Testis (tissue), 5 donors: ENCODE results near the gene FXYD4. TPM values are rescaled to one million over a fixed set of nuclear protein-coding genes. Genes with fewer than 3 reads are reported as not detected.
A peak's percentile ranks its signal among the peaks of the same experiment; 100 is the strongest.

Source experiments
- DNase-seq: peaks from one replicate; pipeline ENCODE4 v3.0.0-alpha.2; 2019
- H3K27ac ChIP-seq, 2 donors: fragments of 200-600 bp; sonication (generic); one replicate each; pipeline ENCODE4 v1.5.1; 2019
- H3K27me3 ChIP-seq: fragments of 200-600 bp; sonication (generic); one replicate; pipeline ENCODE4 v1.5.1; 2019
- H3K36me3 ChIP-seq: fragments of 200-600 bp; sonication (generic); one replicate; pipeline ENCODE4 v1.5.1; 2017; ENCODE audit warnings: low read depth; ENCODE audit errors: missing control alignments
- H3K4me1 ChIP-seq: fragments of 200-600 bp; sonication (generic); one replicate; pipeline ENCODE4 v1.5.1; 2019
- H3K4me3 ChIP-seq, 2 donors: fragments of 200-600 bp; sonication (generic); one replicate each; pipeline ENCODE4 v1.5.1; 2017 to 2019
- H3K9me3 ChIP-seq: fragments of 200-600 bp; sonication (generic); one replicate; pipeline ENCODE4 v1.5.1; 2017
- CTCF ChIP-seq, 3 experiments: fragments of 450-650 bp in 2 of 3; fragments of 200-600 bp in 1 of 3; sonication (generic) in 1 of 3; IDR thresholded peaks; one replicate each; pipeline ENCODE4 v1.5.1; 2016 to 2019; ENCODE audit warnings: antibody characterized with exemption in 3 of 3, mild to moderate bottlenecking in 2 of 3, moderate library complexity in 1 of 3
- POLR2A ChIP-seq: fragments of 450-650 bp; IDR thresholded peaks from one replicate; pipeline ENCODE4 v1.6.1; 2017; ENCODE audit warnings: antibody characterized with exemption, mild to moderate bottlenecking, moderate library complexity
- WGBS, 2 donors: methylation state at CpG; one replicate each; pipeline ENCODE4 v1.1.5; 2018; 5-methylcytosine and 5-hydroxymethylcytosine counted together
- intact Hi-C: fragments of 100-400 bp; cut with DNase I; formaldehyde crosslinking; loops from one replicate; pipeline ENCODE4 v1.15.1; 2023; ENCODE audit warnings: low total_unique reads
- long read RNA-seq, 2 donors: transcript quantifications; one replicate each; lab custom pipeline, GENCODE V29; 2026
- polyA plus RNA-seq: library from polyadenylated mRNA; stranded (reverse); fragments of 350-450 nt; fragmentation: Illumina TruSeq; extraction: RNeasy Lipid Tissue Mini Kit (QIAGEN cat#74804); gene quantifications from one replicate; pipeline ENCODE4 v1.2.3, GENCODE V29; 2014; ENCODE audit warnings: low read depth, low replicate concordance; ENCODE audit not compliant: insufficient read depth
- total RNA-seq, 2 donors: library from RNA; depleted of rRNA; stranded (reverse); fragments of >200 nt; gene quantifications; one replicate each; pipeline ENCODE4 v1.2.3, GENCODE V29; 2016

Gene FXYD4
- total RNA-seq (1 to 10 TPM; 1.4 to 1.5 TPM), polyA plus RNA-seq (2.6 TPM)
- long read RNA-seq, donor 1, result 0 reads
- long read RNA-seq, donor 2, result 0 reads

GRCh38 chr10:43371418-43371817 lies at the start of gene FXYD4:
Gene FXYD4, plus strand, starts transcription at chr10:43371636. Its CDS starts 2,111 bp downstream, at chr10:43373747.
- H3K4me1 ChIP-seq, result no peaks in the 10 kb centered on the region
- no peaks in the 10 kb centered on the region for H3K36me3 ChIP-seq
- H3K27ac ChIP-seq, result no peak within 1 kb of the TSS
- no peak for DNase-seq
- intact Hi-C loops, result no loop called here
- TF ChIP-seq POLR2A, result no peak
- TF ChIP-seq CTCF (IDR thresholded peaks at IDR 0.05), result no peak
- 76 to 91% methylated on average over 9 to 13 of the region's 13 CpGs for WGBS, 2 donors
- no peaks in the 10 kb centered on the region for H3K27me3 ChIP-seq
- H3K4me3 ChIP-seq, result no peak within 1 kb of the TSS
- no peaks in the 10 kb centered on the region for H3K9me3 ChIP-seq

GRCh38 chr10:43322331-43322730 lies 49.1 kb upstream of the FXYD4 start:
- TF ChIP-seq CTCF (IDR thresholded peaks at IDR 0.05) (no peak), POLR2A (no peak)
- Histone ChIP-seq H3K9me3 (no peaks in the 10 kb centered on the region), H3K4me1 (no peaks in the 10 kb centered on the region), H3K27ac (no peak overlapping the region), H3K36me3 (no peaks in the 10 kb centered on the region), H3K4me3 (peak overlapping the region; percentile 22 to 42), H3K27me3 (no peaks in the 10 kb centered on the region)
- intact Hi-C loops, result no loop called here
- WGBS, 2 donors, result 27 to 39% methylated on average over 14 of the region's 14 CpGs
- no peak for DNase-seq

- no peak for TF ChIP-seq POLR2A
- no peak for TF ChIP-seq CTCF (IDR thresholded peaks at IDR 0.05)
- Histone ChIP-seq H3K27me3 (no peaks in the 10 kb centered on the region), H3K36me3 (no peaks in the 10 kb centered on the region), H3K4me1 (no peaks in the 10 kb centered on the region), H3K4me3 (peak overlapping the region; percentile 22 to 42), H3K9me3 (no peaks in the 10 kb centered on the region), H3K27ac (no peak overlapping the region)
- peak; percentile 96 for DNase-seq
- intact Hi-C loops, result no loop called here
- 3 to 4% methylated on average over 11 to 24 of the region's 26 CpGs for WGBS, 2 donors
Measured at GRCh38 chr10:43322769-43323168, 48.7 kb upstream of the FXYD4 start.

GRCh38 chr10:43323245-43323644 lies 48.2 kb upstream of the FXYD4 start:
- Histone ChIP-seq H3K4me3 (peak overlapping the region; percentile 22 to 42), H3K36me3 (no peaks in the 10 kb centered on the region), H3K27me3 (no peaks in the 10 kb centered on the region), H3K4me1 (no peaks in the 10 kb centered on the region), H3K9me3 (no peaks in the 10 kb centered on the region), H3K27ac (no peak overlapping the region)
- DNase-seq, result no peak
- intact Hi-C loops, result no loop called here
- no peak for TF ChIP-seq POLR2A
- WGBS, 2 donors, result 45 to 50% methylated on average over 13 to 14 of the region's 14 CpGs

GRCh38 chr10:43324876-43325275 lies 46.6 kb upstream of the FXYD4 start:
- Histone ChIP-seq H3K4me3 (no peak overlapping the region), H3K4me1 (no peaks in the 10 kb centered on the region), H3K27me3 (no peaks in the 10 kb centered on the region), H3K9me3 (no peaks in the 10 kb centered on the region), H3K27ac (no peak overlapping the region), H3K36me3 (no peaks in the 10 kb centered on the region)
- no peak for DNase-seq
- WGBS, 2 donors, result 84 to 88% methylated on average over 3 of the region's 3 CpGs
- TF ChIP-seq POLR2A, result no peak
- TF ChIP-seq CTCF (IDR thresholded peaks at IDR 0.05), result no peak
- intact Hi-C loops, result no loop called here
